Measurements from ENCODE around the gene TDRD7.

DNA sequence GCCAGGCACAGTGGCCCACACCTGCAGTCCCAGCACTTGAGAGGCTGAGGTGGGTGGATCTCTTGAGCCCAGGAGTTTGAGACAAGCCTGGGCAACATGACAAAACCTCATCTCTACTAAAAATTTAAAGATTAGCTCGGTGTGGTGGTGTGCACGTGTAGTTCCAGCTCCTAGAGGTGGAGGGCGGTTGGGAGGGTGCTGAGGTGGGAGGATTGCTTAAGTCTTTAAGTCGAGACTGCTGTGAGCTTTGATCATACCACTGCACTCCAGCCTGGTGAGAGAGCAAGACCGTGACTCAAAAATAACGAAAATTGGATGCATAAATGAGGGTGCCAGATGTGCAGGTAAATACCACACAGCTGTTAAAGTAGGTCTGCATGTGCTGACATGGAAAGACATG lies 39.3 kb upstream of the TDRD7 start:
- TF ChIP-seq, protein P1, sequence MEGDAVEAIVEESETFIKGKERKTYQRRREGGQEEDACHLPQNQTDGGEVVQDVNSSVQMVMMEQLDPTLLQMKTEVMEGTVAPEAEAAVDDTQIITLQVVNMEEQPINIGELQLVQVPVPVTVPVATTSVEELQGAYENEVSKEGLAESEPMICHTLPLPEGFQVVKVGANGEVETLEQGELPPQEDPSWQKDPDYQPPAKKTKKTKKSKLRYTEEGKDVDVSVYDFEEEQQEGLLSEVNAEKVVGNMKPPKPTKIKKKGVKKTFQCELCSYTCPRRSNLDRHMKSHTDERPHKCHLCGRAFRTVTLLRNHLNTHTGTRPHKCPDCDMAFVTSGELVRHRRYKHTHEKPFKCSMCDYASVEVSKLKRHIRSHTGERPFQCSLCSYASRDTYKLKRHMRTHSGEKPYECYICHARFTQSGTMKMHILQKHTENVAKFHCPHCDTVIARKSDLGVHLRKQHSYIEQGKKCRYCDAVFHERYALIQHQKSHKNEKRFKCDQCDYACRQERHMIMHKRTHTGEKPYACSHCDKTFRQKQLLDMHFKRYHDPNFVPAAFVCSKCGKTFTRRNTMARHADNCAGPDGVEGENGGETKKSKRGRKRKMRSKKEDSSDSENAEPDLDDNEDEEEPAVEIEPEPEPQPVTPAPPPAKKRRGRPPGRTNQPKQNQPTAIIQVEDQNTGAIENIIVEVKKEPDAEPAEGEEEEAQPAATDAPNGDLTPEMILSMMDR (IDR thresholded peaks at IDR 0.05; ENCODE audit: low read depth, low read length) = no peak
- no peak for TF ChIP-seq POLR2A (IDR thresholded peaks at IDR 0.05; ENCODE audit: extremely low read depth, insufficient read length)
- TF ChIP-seq, protein P2, sequence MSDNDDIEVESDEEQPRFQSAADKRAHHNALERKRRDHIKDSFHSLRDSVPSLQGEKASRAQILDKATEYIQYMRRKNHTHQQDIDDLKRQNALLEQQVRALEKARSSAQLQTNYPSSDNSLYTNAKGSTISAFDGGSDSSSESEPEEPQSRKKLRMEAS (IDR thresholded peaks at IDR 0.05; ENCODE audit: low read depth, low read length) = no peak

Measured in NB4 (cell line).